ENCODE measurements around the gene ADD3. TPM values are rescaled to one million over a fixed set of nuclear protein-coding genes. Genes with fewer than 3 reads are reported as not detected.

The ADD3 gene
- total and polyA plus RNA-seq, 10 of the 15 experiments (the other 5 are each of a cell fraction or from before 2014, with no cell fraction given) = 27.3 to 129 (median 67.8) TPM

DNA sequence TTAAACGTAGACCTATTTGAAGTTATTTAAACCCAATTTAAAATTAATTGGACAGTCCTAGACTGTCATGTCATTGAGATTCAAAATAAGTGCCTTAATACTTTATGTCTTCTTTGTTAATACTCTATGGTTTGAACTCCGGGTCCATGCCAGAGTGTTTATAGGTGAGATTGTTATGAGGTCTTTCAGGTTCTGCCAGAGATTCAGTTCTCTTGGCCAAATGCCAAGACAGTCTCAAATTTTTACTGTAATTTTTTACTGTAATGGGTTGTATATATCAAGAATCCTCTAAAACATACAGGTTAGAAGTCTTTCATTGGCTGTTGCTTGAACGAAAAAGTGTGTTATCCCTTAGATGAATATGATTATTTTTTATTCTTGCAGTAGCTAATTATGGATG lies 3.9 kb downstream of the ADD3 start:
- H3K4me2 ChIP-seq (ENCODE audit: control insufficient read depth, insufficient read depth) = peak overlapping the region; percentile 41; the same call in 1 of the 2 replicates
- intact Hi-C loops (cut with micrococcal nuclease; ENCODE audit: unreplicated experiment) (loop anchor here (5.0 kb wide), 1 partner anchor 34 kb away; no protein-coding TSS in a partner anchor), in situ Hi-C loops (cut with MboI) (no loop called here)
- WGBS (ENCODE audit: insufficient coverage, insufficient replicate concordance, low lambda C conversion rate, missing lambda C conversion rate) = 96% methylated on average over 3 of the region's 3 CpGs
- DNase-seq (ENCODE audit: low read depth, low spot score) (no peak), ATAC-seq (no peak), FAIRE-seq (no peak)
- no peak overlapping the region for H3K9ac ChIP-seq (ENCODE audit: control insufficient read depth, insufficient read depth, low read length)
- no peak overlapping the region for H2AFZ ChIP-seq (ENCODE audit: control insufficient read depth, low read depth, low read length)
- H4K20me1 ChIP-seq (ENCODE audit: control insufficient read depth, insufficient read depth) = no peaks in the 10 kb centered on the region
- H3K27ac ChIP-seq (ENCODE audit: control insufficient read depth, insufficient read depth) = no peak overlapping the region
- peaks cover 57% of the 10 kb centered on the region for H3K79me2 ChIP-seq (ENCODE audit: control insufficient read depth, insufficient read depth, low read length)
- ChIA-PET SMC1A (ENCODE audit: uncharacterized antibody, unreplicated experiment) (interaction anchor here (0.9 to 5.7 kb wide), 17 partner anchors 13 to 291 kb away, joined by 3 to 43 read pairs (median 5); no protein-coding TSS in a partner anchor), POLR2A (interaction anchor here (0.9 to 1.3 kb wide), 6 partner anchors 9 to 65 kb away, joined by 3 to 12 read pairs (median 4); no protein-coding TSS in a partner anchor), RAD21 (ENCODE audit: unreplicated experiment) (interaction anchor here (1.2 to 6.6 kb wide), 4 partner anchors 25 to 65 kb away, joined by 3 to 60 read pairs (median 32); no protein-coding TSS in a partner anchor), CTCF (interaction anchor here (0.8 to 3.8 kb wide), 7 partner anchors 11 to 57 kb away, joined by 3 to 18 read pairs (median 7); no protein-coding TSS in a partner anchor)
- H3K4me1 ChIP-seq (ENCODE audit: control insufficient read depth, insufficient read depth, low read length) = peaks cover 26% of the 10 kb centered on the region
- H3K27me3 ChIP-seq (replicated peaks in 1 of 2; ENCODE audit: control insufficient read depth in 2 of 2, insufficient read depth in 2 of 2, low read length in 1 of 2) = no peaks in the 10 kb centered on the region
- no peaks in the 10 kb centered on the region for H3K36me3 ChIP-seq (ENCODE audit: control insufficient read depth in 2 of 2, insufficient read depth in 2 of 2, low read length in 1 of 2)
- no peaks in the 10 kb centered on the region for H3K9me3 ChIP-seq (replicated peaks; ENCODE audit: control insufficient read depth, insufficient read depth, low read length)
- BruUV-seq (replicated peaks) = no TSS peak
- no peak for TF ChIP-seq RAD21 (IDR thresholded peaks at IDR 0.05; ENCODE audit: insufficient read depth, low read depth, low read length)
- no peak for TF ChIP-seq YBX1 (IDR thresholded peaks at IDR 0.05)
- no peak for TF ChIP-seq ZNF24 (IDR thresholded peaks at IDR 0.05)
- no peak for TF ChIP-seq SUZ12 (IDR thresholded peaks at IDR 0.05; ENCODE audit: unreplicated experiment)
- no peak for TF ChIP-seq MYC (IDR thresholded peaks at IDR 0.05; ENCODE audit: insufficient read depth, insufficient read length, insufficient replicate concordance, low read length, severe bottlenecking)
- TF ChIP-seq, protein P1, sequence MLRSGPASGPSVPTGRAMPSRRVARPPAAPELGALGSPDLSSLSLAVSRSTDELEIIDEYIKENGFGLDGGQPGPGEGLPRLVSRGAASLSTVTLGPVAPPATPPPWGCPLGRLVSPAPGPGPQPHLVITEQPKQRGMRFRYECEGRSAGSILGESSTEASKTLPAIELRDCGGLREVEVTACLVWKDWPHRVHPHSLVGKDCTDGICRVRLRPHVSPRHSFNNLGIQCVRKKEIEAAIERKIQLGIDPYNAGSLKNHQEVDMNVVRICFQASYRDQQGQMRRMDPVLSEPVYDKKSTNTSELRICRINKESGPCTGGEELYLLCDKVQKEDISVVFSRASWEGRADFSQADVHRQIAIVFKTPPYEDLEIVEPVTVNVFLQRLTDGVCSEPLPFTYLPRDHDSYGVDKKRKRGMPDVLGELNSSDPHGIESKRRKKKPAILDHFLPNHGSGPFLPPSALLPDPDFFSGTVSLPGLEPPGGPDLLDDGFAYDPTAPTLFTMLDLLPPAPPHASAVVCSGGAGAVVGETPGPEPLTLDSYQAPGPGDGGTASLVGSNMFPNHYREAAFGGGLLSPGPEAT (IDR thresholded peaks at IDR 0.05; ENCODE audit: low read depth) = no peak
- no peak for TF ChIP-seq IRF3 (IDR thresholded peaks at IDR 0.05)
- H3K4me3 ChIP-seq = no peak overlapping the region

Measured in GM12878 (cell line).